Kidney epithelial cell (primary cell): ENCODE measurements around the gene AQP3. TPM values are rescaled to one million over a fixed set of nuclear protein-coding genes. Genes with fewer than 3 reads are reported as not detected.

ENCODE experiments used
- DNase-seq: peaks from one replicate; pipeline ENCODE4 v3.0.0-alpha.2; 2010; ENCODE audit warnings: low read depth
- H3K27me3 ChIP-seq: 2 replicates; pipeline ENCODE4 v1.6.0; 2011; ENCODE audit warnings: low read length; ENCODE audit not compliant: control insufficient read depth, insufficient read depth
- H3K36me3 ChIP-seq: 2 replicates; pipeline ENCODE4 v1.5.1; 2011; ENCODE audit warnings: low read length; ENCODE audit not compliant: control insufficient read depth, insufficient read depth
- H3K4me3 ChIP-seq: 2 replicates; pipeline ENCODE4 v1.5.1; 2011; ENCODE audit warnings: low read depth, mild to moderate bottlenecking, control low read depth, low read length
- total RNA-seq: library from RNA; depleted of rRNA; stranded (reverse); fragments of >200 nt; gene quantifications from 2 replicates; pipeline ENCODE4 v1.2.3, GENCODE V29; 2015
- TF ChIP-seq, protein P1 (sequence below): IDR thresholded peaks from 2 replicates; pipeline ENCODE4 v1.5.1; 2011; ENCODE audit warnings: mild to moderate bottlenecking, moderate library complexity, low read length, control low read depth, inconsistent platforms; ENCODE audit not compliant: insufficient read depth, poor library complexity, severe bottlenecking

Gene AQP3
- total RNA-seq, 1 donor from 2014 or later = 1.1 TPM

DNA sequence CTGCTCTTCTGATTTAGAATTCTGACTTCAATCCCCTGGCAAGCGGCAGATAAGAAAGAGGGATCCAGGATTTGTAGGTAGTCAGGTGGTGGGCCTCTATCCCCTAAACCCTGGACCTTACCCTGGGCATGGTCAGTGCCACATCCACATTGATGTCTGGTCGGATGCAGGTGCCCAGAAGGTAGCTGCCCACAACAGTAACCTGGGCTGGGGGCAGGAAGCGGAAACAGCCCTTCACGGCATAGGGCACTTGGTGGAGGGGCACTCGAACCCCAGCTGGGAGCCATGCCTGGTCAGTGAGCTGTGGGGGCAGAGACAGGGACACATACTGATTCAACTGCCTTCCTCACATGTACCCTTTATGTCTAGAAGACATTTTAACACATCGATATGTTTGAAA lies 22.5 kb upstream of the AQP3 start:
- no peak for DNase-seq
- Histone ChIP-seq H3K27me3 (no peaks in the 10 kb centered on the region), H3K4me3 (no peak overlapping the region), H3K36me3 (peaks cover 5% of the 10 kb centered on the region)
- TF ChIP-seq, protein P1, sequence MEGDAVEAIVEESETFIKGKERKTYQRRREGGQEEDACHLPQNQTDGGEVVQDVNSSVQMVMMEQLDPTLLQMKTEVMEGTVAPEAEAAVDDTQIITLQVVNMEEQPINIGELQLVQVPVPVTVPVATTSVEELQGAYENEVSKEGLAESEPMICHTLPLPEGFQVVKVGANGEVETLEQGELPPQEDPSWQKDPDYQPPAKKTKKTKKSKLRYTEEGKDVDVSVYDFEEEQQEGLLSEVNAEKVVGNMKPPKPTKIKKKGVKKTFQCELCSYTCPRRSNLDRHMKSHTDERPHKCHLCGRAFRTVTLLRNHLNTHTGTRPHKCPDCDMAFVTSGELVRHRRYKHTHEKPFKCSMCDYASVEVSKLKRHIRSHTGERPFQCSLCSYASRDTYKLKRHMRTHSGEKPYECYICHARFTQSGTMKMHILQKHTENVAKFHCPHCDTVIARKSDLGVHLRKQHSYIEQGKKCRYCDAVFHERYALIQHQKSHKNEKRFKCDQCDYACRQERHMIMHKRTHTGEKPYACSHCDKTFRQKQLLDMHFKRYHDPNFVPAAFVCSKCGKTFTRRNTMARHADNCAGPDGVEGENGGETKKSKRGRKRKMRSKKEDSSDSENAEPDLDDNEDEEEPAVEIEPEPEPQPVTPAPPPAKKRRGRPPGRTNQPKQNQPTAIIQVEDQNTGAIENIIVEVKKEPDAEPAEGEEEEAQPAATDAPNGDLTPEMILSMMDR = no peak

DNA sequence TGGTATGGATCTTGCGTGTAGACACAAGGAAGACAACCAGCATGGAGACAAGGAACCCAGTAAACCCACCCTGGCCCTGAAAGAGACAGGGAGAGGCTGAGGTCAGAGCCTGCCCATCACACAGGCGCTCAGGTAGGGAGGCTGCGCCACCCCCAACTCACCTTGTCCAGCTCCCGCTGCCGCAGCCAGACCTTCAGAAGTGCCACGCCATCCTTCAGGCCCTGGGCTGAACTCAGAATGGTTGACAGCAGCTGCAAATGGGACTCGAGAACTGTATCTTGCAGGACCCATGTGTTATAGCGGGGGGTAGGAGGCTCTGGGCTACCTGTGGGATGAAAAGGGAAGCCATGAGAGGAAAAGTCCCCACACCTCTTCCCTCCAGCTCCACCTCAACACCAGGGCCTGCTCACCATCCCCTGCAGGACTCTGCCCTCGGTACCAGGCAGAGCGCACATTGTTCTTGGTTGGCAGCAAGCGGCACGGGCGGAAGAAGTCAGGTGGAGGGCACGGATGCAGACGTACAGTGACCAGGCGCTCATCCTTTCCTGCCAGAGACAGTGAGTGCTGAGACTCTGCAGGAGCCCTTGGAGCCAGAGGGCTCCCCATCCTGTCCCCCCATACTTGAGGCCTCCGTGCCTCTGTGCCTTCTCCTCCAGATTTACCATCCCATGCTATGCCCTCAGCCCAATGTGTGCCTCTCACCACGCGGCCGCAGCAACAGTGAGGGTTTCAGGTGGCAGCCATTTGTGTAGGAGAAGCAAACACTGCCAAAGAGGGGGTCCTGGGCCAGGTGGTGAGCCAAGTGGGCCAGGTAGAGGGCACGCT lies 21.6 kb upstream of the AQP3 start:
- no peak for DNase-seq
- H3K36me3 ChIP-seq = peaks cover 5% of the 10 kb centered on the region
- TF ChIP-seq, protein P1 = no peak

DNA sequence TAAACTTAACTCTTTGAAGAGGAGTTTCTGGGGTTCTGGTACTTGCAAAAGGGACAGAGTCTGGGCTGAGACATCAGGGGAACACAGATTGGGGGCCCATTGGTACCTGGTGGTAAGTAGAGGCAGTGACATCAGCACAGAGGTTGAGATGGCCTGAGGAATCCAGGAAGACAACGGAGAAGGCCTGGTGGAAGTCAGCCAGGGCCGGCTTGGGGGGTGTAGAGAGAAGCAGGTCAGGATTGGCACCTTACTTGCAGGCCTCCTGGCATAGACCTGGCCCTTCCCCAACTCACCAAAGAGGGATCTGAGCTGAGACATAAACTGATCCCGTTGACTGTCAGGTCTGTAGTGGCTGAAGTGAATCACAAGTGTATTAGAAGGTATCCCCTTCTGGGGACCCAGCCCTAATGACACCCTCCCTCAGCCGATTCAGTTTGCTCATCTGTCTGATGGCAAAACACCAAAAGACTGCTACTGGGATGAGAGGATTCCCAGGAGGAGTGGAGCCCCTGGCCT lies 20.9 kb upstream of the AQP3 start:
- no peaks in the 10 kb centered on the region for H3K27me3 ChIP-seq
- H3K36me3 ChIP-seq = peaks cover 5% of the 10 kb centered on the region
- TF ChIP-seq, protein P1 = no peak
- no peak for DNase-seq
- no peak overlapping the region for H3K4me3 ChIP-seq

More for the DNA sequence above, 21.6 kb upstream of the AQP3 start:
- Histone ChIP-seq H3K27me3 (no peaks in the 10 kb centered on the region), H3K4me3 (no peak overlapping the region)

DNA sequence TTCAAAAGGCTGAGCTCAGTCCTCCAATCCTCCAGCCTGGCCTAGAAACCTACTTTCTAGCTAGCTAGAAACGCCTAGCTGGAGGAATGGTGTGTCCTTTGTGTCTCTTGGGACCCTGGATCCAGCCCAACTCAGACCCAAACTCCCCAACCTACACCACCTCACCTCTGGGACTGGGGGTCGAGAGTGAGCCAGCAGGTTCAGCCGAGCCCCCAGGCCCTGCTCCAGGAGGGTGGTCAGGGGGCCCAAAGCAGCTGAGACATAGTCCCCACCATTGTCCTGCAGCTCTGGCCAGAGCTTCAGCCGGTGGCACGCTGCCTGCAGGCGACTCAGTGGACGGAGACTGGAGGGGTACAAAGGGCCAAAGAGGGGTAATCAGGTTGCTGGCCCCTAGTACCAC lies 20.1 kb upstream of the AQP3 start:
- Histone ChIP-seq H3K27me3 (no peaks in the 10 kb centered on the region), H3K4me3 (no peak overlapping the region), H3K36me3 (peaks cover 7% of the 10 kb centered on the region)
- TF ChIP-seq, protein P1 = no peak
- no peak for DNase-seq

DNA sequence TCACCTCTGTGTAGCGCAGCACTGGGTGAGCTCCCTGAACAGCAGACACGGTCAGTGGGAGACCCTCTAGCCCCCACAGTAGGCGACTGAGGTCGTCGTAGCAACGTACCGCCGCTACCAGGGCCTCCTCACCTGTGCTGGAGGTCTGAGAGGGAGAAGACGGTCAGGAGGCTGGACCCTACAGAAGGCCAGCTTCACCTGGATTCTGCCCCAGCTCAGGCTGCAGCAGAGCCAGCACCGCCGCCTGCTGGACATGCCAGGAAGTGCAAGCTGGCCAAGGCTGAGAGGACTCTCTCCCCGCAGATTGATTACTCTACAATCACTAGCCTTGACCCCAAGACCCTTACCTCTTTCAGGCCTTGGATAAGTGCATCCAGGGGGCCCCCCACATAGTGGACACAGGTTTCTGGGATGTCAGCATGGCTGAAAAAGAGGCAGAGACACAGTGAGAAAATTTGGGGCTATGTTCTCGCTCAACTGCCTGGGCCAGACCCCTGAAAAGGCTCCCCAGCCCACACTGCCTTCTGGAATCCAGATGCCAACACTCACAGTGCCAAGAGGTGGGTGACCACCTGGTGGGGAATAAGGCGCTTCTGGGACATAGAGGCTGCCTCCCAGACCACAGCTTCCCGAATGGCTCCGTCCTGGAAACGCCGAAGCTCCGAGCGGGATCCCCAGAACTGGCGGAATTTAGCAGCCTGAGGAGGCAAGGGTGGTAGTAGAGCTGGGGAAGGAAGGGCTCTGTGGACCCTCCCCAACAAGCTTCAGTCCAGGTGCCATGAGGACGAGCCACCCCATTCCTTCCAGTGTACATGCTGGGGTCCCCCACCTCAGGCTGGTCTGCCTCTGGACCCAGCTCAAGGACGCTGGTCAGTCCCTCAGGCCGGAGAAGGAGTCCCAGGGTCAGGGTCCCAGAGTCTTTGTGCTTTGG lies 19.4 kb upstream of the AQP3 start:
- no peak for DNase-seq
- TF ChIP-seq, protein P1 = peak; percentile 99
- Histone ChIP-seq H3K36me3 (peaks cover 7% of the 10 kb centered on the region), H3K4me3 (no peak overlapping the region), H3K27me3 (no peaks in the 10 kb centered on the region)
